GM23338 (cell line): ENCODE measurements around the gene F8A1. TPM values are rescaled to one million over a fixed set of nuclear protein-coding genes. Genes with fewer than 3 reads are reported as not detected.
"Not testable (repeated sequence)": the region's sequence is repeated elsewhere in the genome, so short reads cannot be mapped to it uniquely, and the experiment has no call there.

ENCODE experiments used
- ATAC-seq: fragments of 200-7000 bp; cut with Tn5 transposase; 3 replicates; pipeline ENCODE4 v1.9.1; 2020
- DNase-seq: peaks from one replicate; pipeline ENCODE4 v3.0.0-alpha.2; 2015; ENCODE audit warnings: low spot score
- H2AFZ ChIP-seq: fragments of 200-600 bp; sonication (generic); 2 replicates; pipeline ENCODE4 v1.8.0; 2016; ENCODE audit warnings: antibody characterized with exemption, mild to moderate bottlenecking, moderate library complexity
- H3F3A ChIP-seq: fragments of 200-600 bp; sonication (generic); replicated peaks from 2 replicates; pipeline ENCODE4 v1.8.0; 2017; ENCODE audit warnings: antibody characterized with exemption, mixed run types, low read depth
- H3K27ac ChIP-seq: fragments of 200-600 bp; sonication (generic); 2 replicates; pipeline ENCODE4 v1.6.1; 2016; ENCODE audit warnings: low read depth
- H3K27me3 ChIP-seq: fragments of 200-600 bp; sonication (generic); 2 replicates; pipeline ENCODE4 v1.8.0; 2016; ENCODE audit warnings: mild to moderate bottlenecking, mixed run types, moderate library complexity; ENCODE audit not compliant: insufficient read depth
- H3K36me3 ChIP-seq: fragments of 200-600 bp; sonication (generic); 2 replicates; pipeline ENCODE4 v1.8.0; 2016; ENCODE audit warnings: mild to moderate bottlenecking; ENCODE audit not compliant: insufficient read depth
- H3K4me1 ChIP-seq: fragments of 200-600 bp; sonication (generic); 2 replicates; pipeline ENCODE4 v1.8.0; 2016; ENCODE audit warnings: mild to moderate bottlenecking, moderate library complexity; ENCODE audit not compliant: insufficient read depth
- H3K4me2 ChIP-seq: fragments of 200-600 bp; sonication (generic); 2 replicates; pipeline ENCODE4 v1.7.1; 2017; ENCODE audit warnings: mixed run types
- H3K4me3 ChIP-seq: fragments of 200-600 bp; sonication (generic); 2 replicates; pipeline ENCODE4 v1.6.1; 2016; ENCODE audit warnings: mixed run types
- H3K79me2 ChIP-seq: fragments of 200-600 bp; sonication (generic); replicated peaks from 2 replicates; pipeline ENCODE4 v1.8.0; 2017; ENCODE audit warnings: mild to moderate bottlenecking; ENCODE audit not compliant: insufficient read depth
- H3K9me2 ChIP-seq: fragments of 200-600 bp; sonication (generic); 2 replicates; pipeline ENCODE4 v1.8.0; 2017; ENCODE audit not compliant: insufficient read depth
- H4K20me1 ChIP-seq: fragments of 200-600 bp; sonication (generic); replicated peaks from 2 replicates; pipeline ENCODE4 v1.8.0; 2017; ENCODE audit warnings: mild to moderate bottlenecking; ENCODE audit not compliant: insufficient read depth
- H3K27ac Mint-ChIP-seq: 2 replicates; pipeline ENCODE4 v1.8.0; 2020; ENCODE audit warnings: inconsistent platforms, mild to moderate bottlenecking, moderate library complexity, mixed read lengths
- H3K27me3 Mint-ChIP-seq: 3 replicates; pipeline ENCODE4 v1.8.0; 2022; ENCODE audit warnings: low read depth, mild to moderate bottlenecking, moderate library complexity, mixed read lengths, inconsistent platforms; ENCODE audit not compliant: insufficient read depth, poor library complexity
- H3K36me3 Mint-ChIP-seq: 3 replicates; pipeline ENCODE4 v1.8.0; 2021; ENCODE audit warnings: low read depth, mild to moderate bottlenecking, inconsistent platforms, moderate library complexity, mixed read lengths
- H3K4me1 Mint-ChIP-seq: 3 replicates; pipeline ENCODE4 v1.8.0; 2020; ENCODE audit warnings: mild to moderate bottlenecking, inconsistent platforms, mixed read lengths
- H3K4me3 Mint-ChIP-seq: 3 replicates; pipeline ENCODE4 v1.8.0; 2021; ENCODE audit warnings: moderate library complexity, mild to moderate bottlenecking, inconsistent platforms, mixed read lengths
- H3K9me3 Mint-ChIP-seq: 3 replicates; pipeline ENCODE4 v1.8.0; 2020; ENCODE audit warnings: moderate library complexity, mild to moderate bottlenecking, inconsistent platforms, mixed read lengths
- CREB1 ChIP-seq: fragments of 250-450 bp; sonication (Bioruptor Pico); IDR thresholded peaks from 2 replicates; pipeline ENCODE4 v1.5.0; 2020; ENCODE audit warnings: low read depth, mild to moderate bottlenecking, moderate library complexity
- JUNB ChIP-seq: IDR thresholded peaks from one replicate; pipeline ENCODE4 v1.6.1; 2016; ENCODE audit warnings: antibody characterized with exemption; ENCODE audit not compliant: unreplicated experiment
- NANOG ChIP-seq: IDR thresholded peaks from 2 replicates; pipeline ENCODE4 v1.6.1; 2016; ENCODE audit warnings: antibody characterized with exemption, borderline replicate concordance
- polyA plus RNA-seq: library from polyadenylated mRNA; unstranded; fragments of >200 nt; fragmentation: Nextera tagmentation; extraction: Ambion mirVana; gene quantifications from 2 replicates; pipeline ENCODE4 v1.2.1, GENCODE V29; 2016
- total RNA-seq: library from RNA; depleted of rRNA; stranded (reverse); fragments of >200 nt; shearing (Covaris generic); gene quantifications from 2 replicates; pipeline ENCODE4 v1.2.3, GENCODE V29; 2014

The F8A1 gene
- total and polyA plus RNA-seq, 2 experiments from 2014 or later = 19.0 to 26.0 TPM

- Histone ChIP-seq H3K36me3 (no peaks in the 10 kb centered on the region), H2AFZ (no peak overlapping the region), H4K20me1 (no peaks in the 10 kb centered on the region), H3K9me2 (no peaks in the 10 kb centered on the region), H3K79me2 (no peaks in the 10 kb centered on the region), H3K4me2 (no peak overlapping the region), H3K4me1 (no peaks in the 10 kb centered on the region), H3K4me3 (no peak overlapping the region), H3K27me3 (no peaks in the 10 kb centered on the region), H3K27ac (no peak overlapping the region), H3F3A (no peaks in the 10 kb centered on the region)
- Mint-ChIP-seq H3K9me3 (peaks cover 15% of the 10 kb centered on the region; the same call in 2 of the 3 replicates), H3K4me1 (no peaks in the 10 kb centered on the region), H3K27ac (no peak overlapping the region), H3K36me3 (no peaks in the 10 kb centered on the region; the same call in 2 of the 3 replicates), H3K4me3 (no peak overlapping the region), H3K27me3 (peaks cover 2% of the 10 kb centered on the region)
- ATAC-seq (no peak), DNase-seq (no peak)
- TF ChIP-seq NANOG = no peak
- no peak for TF ChIP-seq JUNB
- TF ChIP-seq CREB1 (CRISPR knock-in tag) = no peak
Measured at GRCh38 chrX:154873329-154873728, 12.8 kb upstream of the F8A1 start.

GRCh38 chrX:154884069-154884468 is 2.1 kb upstream of the F8A1 start:
- H3K27me3 Mint-ChIP-seq, H4K20me1 ChIP-seq, H3K9me2 ChIP-seq, H2AFZ ChIP-seq, H3K4me2 ChIP-seq, DNase-seq, H3K79me2 ChIP-seq, H3K4me1 ChIP-seq, H3K9me3 Mint-ChIP-seq, ATAC-seq, H3K36me3 Mint-ChIP-seq, H3K4me3 ChIP-seq, H3K4me1 Mint-ChIP-seq, H3K27ac ChIP-seq, H3K4me3 Mint-ChIP-seq, H3K27me3 ChIP-seq, H3F3A ChIP-seq, H3K36me3 ChIP-seq, H3K27ac Mint-ChIP-seq: not testable (repeated sequence)

GRCh38 chrX:154885057-154885456 is 1.1 kb upstream of the F8A1 start:
- ATAC-seq, H3K27me3 Mint-ChIP-seq, H3K27ac Mint-ChIP-seq, H3K9me2 ChIP-seq, H3K27me3 ChIP-seq, H2AFZ ChIP-seq, H3K4me2 ChIP-seq, H3F3A ChIP-seq, H3K36me3 Mint-ChIP-seq, DNase-seq, H3K4me1 Mint-ChIP-seq, H3K9me3 Mint-ChIP-seq, H3K4me3 Mint-ChIP-seq, H3K36me3 ChIP-seq, H3K79me2 ChIP-seq, H3K27ac ChIP-seq, H4K20me1 ChIP-seq, H3K4me1 ChIP-seq, H3K4me3 ChIP-seq: not testable (repeated sequence)

GRCh38 chrX:154885549-154885948 is 606 bp upstream of the F8A1 start:
- not testable (repeated sequence) for H3K27ac ChIP-seq, H3K79me2 ChIP-seq, H3K4me1 Mint-ChIP-seq, ATAC-seq, H3K4me1 ChIP-seq, DNase-seq, H3K36me3 ChIP-seq, H3K4me2 ChIP-seq, H3F3A ChIP-seq, H3K4me3 Mint-ChIP-seq, H3K9me2 ChIP-seq, H2AFZ ChIP-seq, H3K4me3 ChIP-seq, H3K27me3 ChIP-seq, H3K27me3 Mint-ChIP-seq, H3K27ac Mint-ChIP-seq, H4K20me1 ChIP-seq, H3K36me3 Mint-ChIP-seq, H3K9me3 Mint-ChIP-seq

- H3K4me3 Mint-ChIP-seq, H2AFZ ChIP-seq, DNase-seq, H3F3A ChIP-seq, H3K27me3 ChIP-seq, H3K27ac ChIP-seq, H3K9me2 ChIP-seq, H3K27ac Mint-ChIP-seq, H3K4me1 ChIP-seq, H3K27me3 Mint-ChIP-seq, H3K36me3 ChIP-seq, H3K4me2 ChIP-seq, H3K4me3 ChIP-seq, H3K4me1 Mint-ChIP-seq, H3K36me3 Mint-ChIP-seq, H3K79me2 ChIP-seq, H3K9me3 Mint-ChIP-seq, H4K20me1 ChIP-seq: not testable (repeated sequence)
- ATAC-seq = peak; percentile 70
Measured at GRCh38 chrX:154886789-154887221, 650 bp downstream of the F8A1 start.
